HEK293 (cell line): ENCODE results near the gene IFNLR1.

Experiments
- GLI2 ChIP-seq: fragments of 450-650 bp; formaldehyde crosslinking; IDR thresholded peaks from 2 replicates; pipeline ENCODE4; 2017; ENCODE audit warnings: missing biosample characterization, missing genetic modification characterization, low read depth, borderline replicate concordance
- HOXD13 ChIP-seq: sonication (generic); formaldehyde crosslinking; IDR thresholded peaks from 2 replicates; pipeline ENCODE4 v1.8.0; 2022; ENCODE audit warnings: missing genetic modification reagents, borderline replicate concordance
- MZF1 ChIP-seq: fragments of 450-650 bp; formaldehyde crosslinking; IDR thresholded peaks from 2 replicates; pipeline ENCODE4 v1.5.1; 2017; ENCODE audit warnings: missing biosample characterization, missing genetic modification characterization, borderline replicate concordance
- SP2 ChIP-seq: fragments of 450-650 bp; formaldehyde crosslinking; IDR thresholded peaks from 2 replicates; pipeline ENCODE4 v1.5.1; 2016; ENCODE audit warnings: missing biosample characterization, missing genetic modification characterization
- ZNF121 ChIP-seq: fragments of 450-650 bp; formaldehyde crosslinking; IDR thresholded peaks from 2 replicates; pipeline ENCODE4 v1.5.1; 2016; ENCODE audit warnings: missing biosample characterization, missing genetic modification characterization
- ZNF146 ChIP-seq: fragments of 450-650 bp; formaldehyde crosslinking; IDR thresholded peaks from 2 replicates; pipeline ENCODE4 v1.5.1; 2016; ENCODE audit warnings: missing biosample characterization, missing genetic modification characterization
- ZNF274 ChIP-seq, 2 experiments: fragments of 200-500 bp in 1 of 2; fragments of 450-650 bp in 1 of 2; sonication (Bioruptor generic) in 1 of 2; formaldehyde crosslinking in 1 of 2; IDR thresholded peaks; 2 replicates each; pipeline versions ENCODE4 v1.5.1 to v1.6.1; 2014 to 2016; ENCODE audit warnings: borderline replicate concordance in 1 of 2, inconsistent platforms in 1 of 2, low read length in 1 of 2, missing biosample characterization in 1 of 2, missing genetic modification characterization in 1 of 2
- ZNF311 ChIP-seq: fragments of 450-650 bp; formaldehyde crosslinking; IDR thresholded peaks from 2 replicates; pipeline ENCODE4 v1.5.1; 2017; ENCODE audit warnings: missing biosample characterization, missing genetic modification characterization, borderline replicate concordance
- ZNF707 ChIP-seq: fragments of 450-650 bp; formaldehyde crosslinking; IDR thresholded peaks from 2 replicates; pipeline ENCODE4 v1.5.1; 2016; ENCODE audit warnings: missing biosample characterization, missing genetic modification characterization
- ZNF777 ChIP-seq: fragments of 450-650 bp; formaldehyde crosslinking; IDR thresholded peaks from 2 replicates; pipeline ENCODE4 v1.5.1; 2017; ENCODE audit warnings: missing biosample characterization, missing genetic modification characterization, borderline replicate concordance
- TF ChIP-seq, protein P1 (sequence below): fragments of 450-650 bp; formaldehyde crosslinking; IDR thresholded peaks from 2 replicates; pipeline ENCODE4 v1.5.1; 2016; ENCODE audit warnings: missing biosample characterization, missing genetic modification characterization
- TF ChIP-seq, protein P2 (sequence below): fragments of 450-650 bp; formaldehyde crosslinking; IDR thresholded peaks from 2 replicates; pipeline ENCODE4 v1.5.1; 2016; ENCODE audit warnings: missing biosample characterization, missing genetic modification characterization

DNA sequence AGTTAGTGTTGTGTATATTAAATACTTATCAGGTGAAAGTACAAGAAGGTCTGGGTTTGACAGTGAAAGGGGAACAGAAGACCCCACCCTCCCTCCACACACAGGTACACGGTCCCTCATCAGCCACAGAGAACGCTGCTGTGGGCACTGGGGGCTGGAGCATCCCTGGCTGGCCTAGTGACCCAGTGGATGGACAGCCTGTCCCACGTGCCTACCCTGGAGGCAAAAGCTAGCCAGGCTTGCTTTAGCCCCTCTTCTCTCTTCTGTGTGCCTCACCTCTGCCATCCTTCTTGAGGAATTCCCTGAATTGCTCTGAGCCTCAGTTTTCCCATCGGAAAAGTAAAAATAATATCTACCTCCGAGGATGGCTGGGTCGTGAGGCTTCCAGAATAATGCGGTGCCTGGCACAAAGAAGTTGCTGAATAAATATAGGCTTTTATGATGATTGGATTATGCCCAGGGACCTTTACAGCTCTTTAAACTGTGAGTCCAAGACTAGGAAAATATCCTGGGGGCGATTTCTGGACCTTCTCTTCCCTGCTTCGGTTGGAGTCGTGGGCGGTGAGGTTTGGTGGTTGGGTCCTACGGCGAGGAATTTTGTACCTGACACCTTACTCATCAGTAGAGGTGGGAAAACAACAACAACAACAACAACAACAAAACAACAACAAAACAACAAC, 918 bp downstream of the IFNLR1 start:
- no peak for TF ChIP-seq ZNF707 (tag by site-specific recombination)
- TF ChIP-seq GLI2, result no peak
- TF ChIP-seq, protein P1, sequence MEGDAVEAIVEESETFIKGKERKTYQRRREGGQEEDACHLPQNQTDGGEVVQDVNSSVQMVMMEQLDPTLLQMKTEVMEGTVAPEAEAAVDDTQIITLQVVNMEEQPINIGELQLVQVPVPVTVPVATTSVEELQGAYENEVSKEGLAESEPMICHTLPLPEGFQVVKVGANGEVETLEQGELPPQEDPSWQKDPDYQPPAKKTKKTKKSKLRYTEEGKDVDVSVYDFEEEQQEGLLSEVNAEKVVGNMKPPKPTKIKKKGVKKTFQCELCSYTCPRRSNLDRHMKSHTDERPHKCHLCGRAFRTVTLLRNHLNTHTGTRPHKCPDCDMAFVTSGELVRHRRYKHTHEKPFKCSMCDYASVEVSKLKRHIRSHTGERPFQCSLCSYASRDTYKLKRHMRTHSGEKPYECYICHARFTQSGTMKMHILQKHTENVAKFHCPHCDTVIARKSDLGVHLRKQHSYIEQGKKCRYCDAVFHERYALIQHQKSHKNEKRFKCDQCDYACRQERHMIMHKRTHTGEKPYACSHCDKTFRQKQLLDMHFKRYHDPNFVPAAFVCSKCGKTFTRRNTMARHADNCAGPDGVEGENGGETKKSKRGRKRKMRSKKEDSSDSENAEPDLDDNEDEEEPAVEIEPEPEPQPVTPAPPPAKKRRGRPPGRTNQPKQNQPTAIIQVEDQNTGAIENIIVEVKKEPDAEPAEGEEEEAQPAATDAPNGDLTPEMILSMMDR (tag by site-specific recombination), result no peak
- TF ChIP-seq HOXD13 (CRISPR knock-in tag), result no peak
- TF ChIP-seq, protein P2, sequence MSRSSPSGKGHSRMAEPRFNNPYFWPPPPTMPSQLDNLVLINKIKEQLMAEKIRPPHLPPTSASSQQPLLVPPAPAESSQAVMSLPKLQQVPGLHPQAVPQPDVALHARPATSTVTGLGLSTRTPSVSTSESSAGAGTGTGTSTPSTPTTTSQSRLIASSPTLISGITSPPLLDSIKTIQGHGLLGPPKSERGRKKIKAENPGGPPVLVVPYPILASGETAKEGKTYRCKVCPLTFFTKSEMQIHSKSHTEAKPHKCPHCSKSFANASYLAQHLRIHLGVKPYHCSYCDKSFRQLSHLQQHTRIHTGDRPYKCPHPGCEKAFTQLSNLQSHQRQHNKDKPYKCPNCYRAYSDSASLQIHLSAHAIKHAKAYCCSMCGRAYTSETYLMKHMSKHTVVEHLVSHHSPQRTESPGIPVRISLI (tag by site-specific recombination), result no peak
- no peak for TF ChIP-seq ZNF146 (tag by site-specific recombination)
- TF ChIP-seq SP2 (tag by site-specific recombination), result no peak
- no peak for TF ChIP-seq ZNF121 (tag by site-specific recombination)
- TF ChIP-seq ZNF311, result no peak
- no peak for TF ChIP-seq MZF1
- TF ChIP-seq ZNF777 (tag by site-specific recombination), result no peak
- TF ChIP-seq ZNF274 (IDR thresholded peaks at IDR 0.05; ENCODE audit: low read length), result no peak
- no peak for TF ChIP-seq ZNF274 (tag by site-specific recombination; IDR thresholded peaks at IDR 0.05; ENCODE audit: borderline replicate concordance)
